Effector memory CD8-positive, alpha-beta T cell (primary cell): ENCODE results near the gene PCNX2.
A peak's percentile ranks its signal among the peaks of the same experiment; 100 is the strongest.

Experiments
- ATAC-seq: fragments of 150-1000 bp; cut with Tn5 transposase; replicated peaks from 2 replicates; pipeline ENCODE4 v1.10.0; 2021; ENCODE audit warnings: mild to moderate bottlenecking, moderate library complexity
- DNase-seq, 3 experiments: peaks; one replicate each; pipeline ENCODE4 v3.0.0; 2021
- H3K27ac Mint-ChIP-seq, 2 donors: one replicate each; pipeline ENCODE4 v1.8.0; 2022; ENCODE audit warnings: mild to moderate bottlenecking in 2 of 2, mixed read lengths in 2 of 2, moderate library complexity in 2 of 2
- H3K27me3 Mint-ChIP-seq, 2 donors: one replicate each; pipeline ENCODE4 v1.8.0; 2022; ENCODE audit warnings: mixed read lengths in 2 of 2
- H3K36me3 Mint-ChIP-seq: one replicate; pipeline ENCODE4 v1.8.0; 2022; ENCODE audit warnings: mild to moderate bottlenecking, moderate library complexity, mixed read lengths; ENCODE audit not compliant: insufficient read depth
- H3K4me1 Mint-ChIP-seq, 2 donors: one replicate each; pipeline ENCODE4 v1.8.0; 2022; ENCODE audit warnings: low read depth in 2 of 2, mixed read lengths in 2 of 2
- H3K4me3 Mint-ChIP-seq, 2 donors: one replicate each; pipeline ENCODE4 v1.8.0; 2022; ENCODE audit warnings: mild to moderate bottlenecking in 2 of 2, mixed read lengths in 2 of 2, moderate library complexity in 2 of 2
- H3K9me3 Mint-ChIP-seq, 2 donors: one replicate each; pipeline ENCODE4 v1.8.0; 2022; ENCODE audit warnings: mixed read lengths in 2 of 2

The PCNX2 gene

DNA sequence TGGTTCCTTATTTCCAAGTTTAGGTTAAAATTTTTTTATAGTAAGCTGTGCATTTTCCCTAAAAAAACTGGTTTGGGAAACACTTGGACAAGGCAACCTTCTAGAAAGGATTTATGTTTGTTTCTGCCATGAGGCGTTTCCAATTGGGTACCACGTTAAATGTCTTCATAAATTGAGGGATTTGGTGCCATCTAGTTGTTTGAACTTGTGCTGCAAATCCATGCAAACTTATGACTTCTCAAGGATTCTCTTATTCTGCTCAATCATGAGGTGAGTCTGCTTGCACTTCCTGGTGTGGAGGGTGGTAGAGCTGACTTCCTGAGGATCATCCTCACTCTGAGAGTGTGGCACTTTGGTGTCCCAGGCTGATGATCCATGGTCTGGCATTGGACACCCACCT, 123.3 kb downstream of the PCNX2 start:
- DNase-seq (no peak), ATAC-seq (no peak)
- Mint-ChIP-seq H3K27me3 (no peaks in the 10 kb centered on the region), H3K4me3 (no peak overlapping the region), H3K36me3 (peaks cover 18% of the 10 kb centered on the region), H3K4me1 (no peaks in the 10 kb centered on the region), H3K27ac (no peak overlapping the region), H3K9me3 (peaks cover 0 to 7% of the 10 kb centered on the region in 2 donors)

DNA sequence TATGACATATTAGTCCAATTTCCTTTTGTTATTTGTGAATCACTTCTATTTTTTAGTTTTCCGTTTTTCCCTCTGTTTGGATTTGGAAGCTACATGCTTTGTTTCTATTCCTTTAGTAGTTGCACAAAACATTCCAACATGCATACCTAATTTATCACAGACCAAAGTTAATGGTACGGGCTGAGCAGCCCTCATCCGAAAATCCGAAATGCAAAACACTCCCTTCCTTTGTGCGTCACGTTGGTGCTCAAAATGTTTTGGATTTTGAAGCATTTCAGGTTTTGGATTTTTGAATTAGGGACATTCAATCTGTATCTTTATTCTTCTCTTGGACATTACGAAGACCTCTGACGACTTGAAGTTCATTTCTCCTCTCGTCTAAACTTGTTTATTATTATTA, 124.8 kb downstream of the PCNX2 start:
- Mint-ChIP-seq H3K4me1 (no peaks in the 10 kb centered on the region), H3K27me3 (no peaks in the 10 kb centered on the region), H3K4me3 (no peak overlapping the region), H3K27ac (no peak overlapping the region), H3K9me3 (peaks cover 0 to 7% of the 10 kb centered on the region in 2 donors), H3K36me3 (peaks cover 16% of the 10 kb centered on the region)
- no peak for DNase-seq
- no peak for ATAC-seq

DNA sequence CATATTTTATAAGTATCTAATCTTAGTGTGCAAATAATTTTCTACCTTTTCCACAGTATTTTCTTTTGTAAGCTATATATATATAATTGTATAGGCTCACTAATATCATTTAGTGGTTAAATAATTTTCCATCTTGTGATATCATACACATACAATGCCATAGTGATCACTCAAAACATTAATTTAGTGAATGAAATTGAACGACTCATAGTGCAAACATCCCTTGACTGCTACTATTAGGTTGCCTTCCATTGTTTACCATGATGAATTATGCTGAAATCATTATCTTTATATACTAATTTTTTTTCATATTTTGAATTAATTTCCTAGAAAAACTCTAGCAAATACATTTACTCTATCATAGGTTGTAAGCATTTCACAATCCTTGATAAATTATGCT, 127.1 kb downstream of the PCNX2 start:
- H3K9me3 Mint-ChIP-seq: peaks cover 1 to 7% of the 10 kb centered on the region in 2 donors
- H3K27ac Mint-ChIP-seq: no peak overlapping the region
- H3K27me3 Mint-ChIP-seq: no peaks in the 10 kb centered on the region
- H3K4me3 Mint-ChIP-seq: no peak overlapping the region
- no peak for DNase-seq
- H3K4me1 Mint-ChIP-seq: no peaks in the 10 kb centered on the region
- no peak for ATAC-seq
- H3K36me3 Mint-ChIP-seq: peaks cover 12% of the 10 kb centered on the region

DNA sequence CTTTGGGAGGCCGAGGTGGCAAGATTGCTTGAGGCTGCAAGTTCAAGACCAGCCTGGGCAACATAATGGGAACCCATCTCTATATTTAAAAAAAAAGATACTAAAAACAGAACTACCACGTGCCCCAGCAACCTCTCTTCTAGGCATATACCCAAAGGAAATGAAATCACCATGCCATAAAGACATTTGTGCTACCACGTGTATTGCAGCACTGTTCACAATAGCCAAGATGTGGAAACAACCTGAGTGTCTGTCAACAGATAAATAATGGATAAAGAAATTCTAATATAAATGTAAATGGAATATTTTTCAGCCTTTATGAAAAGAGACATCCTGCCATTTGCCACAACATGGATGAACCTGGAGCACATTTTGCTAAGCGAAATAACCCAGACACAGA, 128.6 kb downstream of the PCNX2 start:
- DNase-seq: no peak
- no peak for ATAC-seq
- Mint-ChIP-seq H3K36me3 (no peaks in the 10 kb centered on the region), H3K4me1 (no peaks in the 10 kb centered on the region), H3K9me3 (peaks cover 0 to 1% of the 10 kb centered on the region in 2 donors), H3K4me3 (no peak overlapping the region), H3K27ac (no peak overlapping the region), H3K27me3 (no peaks in the 10 kb centered on the region)

DNA sequence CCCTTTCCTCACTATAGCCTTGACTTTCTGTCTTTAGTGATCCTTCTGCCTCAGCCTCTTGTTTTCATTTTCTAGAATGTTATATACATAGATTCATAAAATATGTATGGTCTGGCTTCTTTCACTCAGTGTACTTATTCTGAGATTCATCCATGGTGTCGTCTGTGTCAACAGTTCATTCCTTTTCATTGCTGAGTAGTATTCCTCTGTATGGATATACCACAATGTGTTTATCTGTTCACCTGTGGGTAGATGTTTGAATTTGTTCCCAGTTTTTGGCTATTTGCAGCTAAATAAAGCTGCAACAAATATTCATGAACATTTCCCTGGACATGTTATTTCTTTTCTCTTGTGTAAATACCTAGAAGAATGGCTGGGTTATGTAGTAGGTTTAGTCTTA, 131.8 kb downstream of the PCNX2 start:
- Mint-ChIP-seq H3K4me3 (no peak overlapping the region), H3K27ac (no peak overlapping the region), H3K36me3 (no peaks in the 10 kb centered on the region), H3K27me3 (no peaks in the 10 kb centered on the region), H3K4me1 (no peaks in the 10 kb centered on the region), H3K9me3 (peaks cover 0 to 1% of the 10 kb centered on the region in 2 donors)
- ATAC-seq: no peak
- DNase-seq: no peak

DNA sequence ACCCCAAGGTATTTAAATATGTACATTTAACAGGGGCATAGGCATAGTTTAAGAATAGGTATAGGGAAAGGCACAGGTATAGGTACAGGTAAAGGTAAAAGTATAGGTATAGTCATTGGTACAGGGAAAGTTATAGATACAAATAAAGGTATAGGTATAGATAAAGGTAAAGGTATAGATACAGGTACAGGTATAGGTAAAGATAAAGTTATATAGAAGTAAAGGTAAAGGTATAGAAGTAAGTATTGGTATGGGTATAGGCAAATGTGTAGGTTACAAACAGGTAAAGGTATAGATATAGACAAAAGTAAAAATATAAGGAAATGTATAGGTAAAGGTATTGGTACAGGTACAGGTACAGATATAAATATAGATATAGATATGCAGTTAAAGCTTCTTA, 137.2 kb downstream of the PCNX2 start:
- Mint-ChIP-seq H3K4me3 (no peak overlapping the region), H3K4me1 (no peaks in the 10 kb centered on the region), H3K27ac (peak overlapping the region in 1 of 2 donors; percentile 12), H3K27me3 (no peaks in the 10 kb centered on the region), H3K9me3 (no peaks in the 10 kb centered on the region), H3K36me3 (peaks cover 12% of the 10 kb centered on the region)
- ATAC-seq (no peak), DNase-seq (no peak)

DNA sequence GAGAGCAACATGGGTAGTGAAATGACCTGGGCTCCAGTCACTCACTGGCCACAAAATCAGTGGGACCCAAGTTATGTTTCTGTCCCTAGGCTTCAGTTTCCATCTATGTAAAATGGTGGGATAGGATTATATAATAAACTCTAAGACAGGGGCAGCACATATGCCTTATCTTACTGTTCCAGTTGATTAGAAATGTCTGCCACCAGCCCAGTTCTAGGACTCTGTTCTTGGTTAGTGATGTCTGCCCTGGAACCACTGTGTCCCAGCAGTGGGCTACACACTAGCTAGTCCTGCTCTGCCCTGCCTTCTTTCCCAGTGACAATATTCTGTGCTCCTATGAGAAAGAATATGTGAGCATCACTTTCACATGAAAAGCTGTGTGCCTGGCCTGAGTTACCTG, 138.3 kb downstream of the PCNX2 start:
- no peak overlapping the region for H3K4me3 Mint-ChIP-seq
- no peaks in the 10 kb centered on the region for H3K9me3 Mint-ChIP-seq
- no peaks in the 10 kb centered on the region for H3K27me3 Mint-ChIP-seq
- no peak for DNase-seq
- no peaks in the 10 kb centered on the region for H3K4me1 Mint-ChIP-seq
- peaks cover 15% of the 10 kb centered on the region for H3K36me3 Mint-ChIP-seq
- no peak overlapping the region for H3K27ac Mint-ChIP-seq
- no peak for ATAC-seq

DNA sequence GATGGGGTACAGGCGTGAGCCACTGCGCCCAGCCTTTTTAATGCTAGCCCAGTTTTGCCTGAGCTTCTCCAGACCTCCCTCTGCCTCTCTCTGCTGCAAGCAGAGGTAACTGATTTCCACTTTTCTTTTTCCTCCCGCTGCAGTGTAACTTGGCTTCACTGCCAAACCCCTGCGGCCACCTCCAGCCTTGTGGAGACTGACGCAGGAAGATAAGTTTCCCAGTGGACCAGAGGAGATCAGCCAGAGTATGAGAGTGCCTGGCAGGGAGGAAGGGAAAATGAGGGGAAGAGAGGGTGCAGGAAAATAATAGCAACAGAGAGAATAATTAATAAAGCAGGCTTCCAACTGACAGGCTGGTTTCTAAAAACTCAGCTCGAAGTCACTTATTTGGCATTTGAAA, 143.7 kb downstream of the PCNX2 start:
- no peaks in the 10 kb centered on the region for H3K9me3 Mint-ChIP-seq
- ATAC-seq: no peak
- no peak for DNase-seq
- no peak overlapping the region for H3K4me3 Mint-ChIP-seq
- peaks cover 2 to 3% of the 10 kb centered on the region in 2 donors for H3K4me1 Mint-ChIP-seq
- H3K27me3 Mint-ChIP-seq: no peaks in the 10 kb centered on the region
- H3K36me3 Mint-ChIP-seq: peaks cover 14% of the 10 kb centered on the region
- no peak overlapping the region for H3K27ac Mint-ChIP-seq

DNA sequence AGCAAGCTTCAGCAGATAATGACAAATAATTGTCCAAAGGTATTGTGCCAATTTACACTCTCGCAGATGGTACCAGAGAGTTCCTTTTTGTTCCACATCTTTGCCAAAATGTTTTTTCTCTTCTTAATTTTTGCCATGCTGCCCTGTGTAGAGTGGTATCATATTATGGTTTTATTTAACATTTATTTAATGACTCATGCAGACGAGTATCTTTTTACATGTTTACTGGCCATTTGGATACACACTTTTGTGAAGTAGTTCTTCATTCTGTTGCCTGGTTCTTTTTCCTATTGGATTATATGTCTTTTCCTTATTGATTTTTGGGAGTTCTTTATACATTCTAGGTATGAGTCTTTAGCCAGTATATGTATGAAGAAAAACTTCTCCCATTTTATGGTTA, 151.1 kb downstream of the PCNX2 start:
- peaks cover 0 to 7% of the 10 kb centered on the region in 2 donors for H3K4me1 Mint-ChIP-seq
- ATAC-seq: no peak

DNA sequence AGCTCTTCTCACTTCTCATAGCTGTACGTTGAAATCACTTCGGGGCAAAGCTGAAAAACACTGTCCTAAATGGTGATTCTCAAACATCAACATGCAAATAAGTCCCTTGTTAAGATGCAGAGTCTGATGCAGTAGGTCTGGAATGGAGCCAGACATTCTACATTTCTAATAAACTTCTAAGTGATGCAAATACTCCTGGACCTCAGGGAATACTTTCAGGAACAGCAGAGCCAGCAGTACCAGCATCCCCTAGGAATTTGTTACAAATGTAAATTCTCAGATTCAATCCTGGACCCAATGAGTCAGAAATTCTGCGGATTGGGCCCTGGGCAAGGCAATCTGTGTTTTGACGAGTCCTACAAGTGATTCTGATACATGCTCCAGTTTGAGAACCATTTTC, 152.3 kb downstream of the PCNX2 start:
- H3K9me3 Mint-ChIP-seq: no peaks in the 10 kb centered on the region
- peaks cover 0 to 7% of the 10 kb centered on the region in 2 donors for H3K4me1 Mint-ChIP-seq
- H3K36me3 Mint-ChIP-seq: peaks cover 3% of the 10 kb centered on the region
- no peaks in the 10 kb centered on the region for H3K27me3 Mint-ChIP-seq
- no peak overlapping the region for H3K4me3 Mint-ChIP-seq
- DNase-seq (no peak), ATAC-seq (no peak)
- H3K27ac Mint-ChIP-seq: no peak overlapping the region

More for the DNA sequence above, 151.1 kb downstream of the PCNX2 start:
- Mint-ChIP-seq H3K27ac (no peak overlapping the region), H3K36me3 (peaks cover 3% of the 10 kb centered on the region), H3K9me3 (no peaks in the 10 kb centered on the region), H3K27me3 (no peaks in the 10 kb centered on the region), H3K4me3 (no peak overlapping the region)
- DNase-seq: no peak

DNA sequence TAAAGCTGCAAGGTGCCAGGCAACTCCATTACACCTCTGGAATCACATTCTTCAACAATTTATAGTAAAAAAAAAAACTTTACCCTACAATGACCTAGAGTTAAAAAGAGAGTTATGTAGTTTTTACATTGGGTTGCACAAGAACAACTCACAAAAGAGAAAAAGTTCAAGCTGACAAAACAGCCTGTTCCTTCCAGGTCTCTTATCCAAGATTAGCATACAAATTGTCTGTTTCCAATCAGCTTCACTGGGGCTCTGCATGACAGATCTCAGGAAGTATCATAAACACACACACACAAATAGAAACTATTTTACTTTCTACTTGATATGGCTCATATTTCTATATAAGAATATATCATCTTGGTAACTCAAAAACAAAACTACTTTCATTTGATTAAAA, 154.6 kb downstream of the PCNX2 start:
- Mint-ChIP-seq H3K27me3 (no peaks in the 10 kb centered on the region), H3K9me3 (no peaks in the 10 kb centered on the region), H3K4me1 (peaks cover 0 to 7% of the 10 kb centered on the region in 2 donors), H3K36me3 (peaks cover 6% of the 10 kb centered on the region), H3K4me3 (no peak overlapping the region), H3K27ac (no peak overlapping the region)
- ATAC-seq: no peak
- no peak for DNase-seq

DNA sequence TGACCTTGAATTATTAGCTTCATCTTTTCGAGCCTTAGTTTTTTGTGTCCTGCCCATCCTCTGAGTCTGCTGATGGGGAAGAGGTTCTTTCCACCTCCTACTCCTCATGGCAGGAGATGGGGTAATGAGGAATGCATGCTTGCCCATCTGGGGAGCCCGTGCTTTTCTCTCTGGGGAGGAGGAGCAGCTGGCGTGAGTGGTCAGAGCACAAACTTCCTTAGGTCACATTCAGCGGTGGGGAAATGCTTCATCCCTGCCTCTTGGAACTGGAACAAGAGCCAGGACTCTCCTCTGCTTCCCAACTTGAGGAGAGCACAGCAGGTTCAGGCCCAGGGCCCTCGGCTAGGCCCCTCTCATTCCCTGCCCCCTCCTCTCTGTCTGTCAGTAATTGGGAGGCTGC, 155.0 kb downstream of the PCNX2 start:
- no peak for ATAC-seq
- no peak overlapping the region for H3K4me3 Mint-ChIP-seq
- no peaks in the 10 kb centered on the region for H3K27me3 Mint-ChIP-seq
- no peaks in the 10 kb centered on the region for H3K9me3 Mint-ChIP-seq
- H3K4me1 Mint-ChIP-seq: peaks cover 0 to 7% of the 10 kb centered on the region in 2 donors
- no peak overlapping the region for H3K27ac Mint-ChIP-seq
- H3K36me3 Mint-ChIP-seq: peaks cover 3% of the 10 kb centered on the region
- no peak for DNase-seq

DNA sequence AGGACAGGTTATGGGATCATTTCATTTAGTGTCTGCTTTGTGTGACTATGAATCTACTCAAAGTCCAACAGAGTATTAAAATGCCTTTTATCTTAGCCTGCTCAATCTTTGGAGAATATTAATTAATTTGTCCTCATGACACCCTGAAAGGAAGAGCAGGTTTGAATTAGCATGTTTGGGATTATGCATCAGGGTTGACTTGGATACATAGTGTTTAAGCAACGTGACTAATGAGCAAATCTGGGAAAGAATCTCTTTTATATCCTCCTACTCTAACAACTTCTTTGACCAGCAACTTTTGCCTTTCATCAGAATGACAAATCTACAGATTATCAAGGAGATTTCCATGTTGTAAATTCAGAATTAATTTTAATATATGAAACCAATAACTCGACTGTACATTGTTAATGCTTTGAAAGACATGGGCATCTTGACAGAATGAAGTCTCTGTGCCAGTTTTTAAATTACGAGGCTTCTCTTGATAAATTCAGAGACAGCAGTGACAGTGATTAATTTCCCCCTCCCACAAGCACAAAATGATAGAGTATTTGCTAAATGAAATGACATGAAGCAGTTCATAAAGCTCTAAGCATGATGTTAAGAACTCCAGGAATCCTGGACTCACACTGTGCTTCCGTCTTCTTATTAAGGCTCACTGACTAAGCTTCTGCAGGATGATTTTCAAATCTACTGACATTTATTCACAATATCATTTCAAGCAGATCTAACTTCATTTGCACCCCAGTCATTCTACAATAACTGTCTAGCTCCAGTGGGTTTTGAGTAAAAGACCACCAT, 156.5 kb downstream of the PCNX2 start:
- Mint-ChIP-seq H3K36me3 (peaks cover 13% of the 10 kb centered on the region), H3K4me3 (no peak overlapping the region), H3K9me3 (no peaks in the 10 kb centered on the region), H3K27me3 (no peaks in the 10 kb centered on the region), H3K27ac (no peak overlapping the region), H3K4me1 (peaks cover 0 to 7% of the 10 kb centered on the region in 2 donors)
- ATAC-seq (no peak), DNase-seq (no peak)

DNA sequence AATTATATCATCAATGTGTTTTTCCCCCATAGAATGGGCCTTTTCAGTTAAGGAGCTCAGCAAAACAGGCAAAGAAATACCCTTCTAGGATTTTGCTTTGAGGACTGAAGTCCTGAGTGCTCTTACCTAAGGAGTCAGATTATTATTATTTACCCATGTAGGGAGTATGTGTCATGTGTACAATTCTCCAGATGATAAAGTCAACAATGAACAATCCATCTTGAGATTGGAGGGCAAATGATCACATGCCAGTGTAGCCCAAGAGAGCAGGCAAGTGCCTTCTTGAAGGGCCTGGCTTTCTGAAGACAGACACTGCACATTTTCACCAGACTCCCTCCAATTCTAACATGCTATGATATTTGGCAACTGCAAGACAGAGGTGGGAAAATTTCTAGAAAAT, 159.7 kb downstream of the PCNX2 start:
- no peaks in the 10 kb centered on the region for H3K27me3 Mint-ChIP-seq
- no peaks in the 10 kb centered on the region for H3K9me3 Mint-ChIP-seq
- H3K4me3 Mint-ChIP-seq: no peak overlapping the region
- peaks cover 32% of the 10 kb centered on the region for H3K36me3 Mint-ChIP-seq
- ATAC-seq (no peak), DNase-seq (no peak)
- H3K4me1 Mint-ChIP-seq: no peaks in the 10 kb centered on the region
- peak overlapping the region; percentile 26 to 79 for H3K27ac Mint-ChIP-seq
